GM19099 (cell line): ENCODE results near the gene ATRNL1.

Source experiments
- POLR2A ChIP-seq: IDR thresholded peaks from 3 replicates; pipeline ENCODE4 v1.6.1; 2011; ENCODE audit warnings: low read depth; ENCODE audit not compliant: insufficient read length; ENCODE audit errors: extremely low read depth

ATRNL1 gene

GRCh38 chr10:115491526-115492140 is 398.5 kb downstream of the ATRNL1 start:
- no peak for TF ChIP-seq POLR2A

GRCh38 chr10:115503546-115503945 is 410.4 kb downstream of the ATRNL1 start:
- no peak for TF ChIP-seq POLR2A

DNA sequence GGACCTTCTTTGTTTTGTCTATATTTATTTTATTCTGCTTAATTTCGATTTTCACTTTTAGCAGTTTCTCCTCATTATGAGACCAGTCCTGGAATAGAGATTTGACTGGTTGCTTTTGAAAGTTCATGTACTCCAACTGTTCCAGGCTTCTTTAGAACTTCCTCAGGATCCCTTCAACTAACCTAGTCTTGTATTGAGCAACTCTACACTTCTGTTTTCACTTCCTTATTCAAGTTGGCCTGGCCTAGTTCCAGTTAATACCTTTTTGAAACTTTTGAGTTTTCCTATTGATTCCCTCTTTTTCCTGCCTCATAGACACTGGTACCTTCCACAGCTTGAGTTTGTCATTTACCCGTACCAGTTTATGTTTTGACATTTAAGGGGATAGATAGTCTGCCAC is 421.7 kb downstream of the ATRNL1 start:
- TF ChIP-seq POLR2A, result no peak

- TF ChIP-seq POLR2A, result no peak
Measured at GRCh38 chr10:115525141-115525540, 432.0 kb downstream of the ATRNL1 start.

DNA sequence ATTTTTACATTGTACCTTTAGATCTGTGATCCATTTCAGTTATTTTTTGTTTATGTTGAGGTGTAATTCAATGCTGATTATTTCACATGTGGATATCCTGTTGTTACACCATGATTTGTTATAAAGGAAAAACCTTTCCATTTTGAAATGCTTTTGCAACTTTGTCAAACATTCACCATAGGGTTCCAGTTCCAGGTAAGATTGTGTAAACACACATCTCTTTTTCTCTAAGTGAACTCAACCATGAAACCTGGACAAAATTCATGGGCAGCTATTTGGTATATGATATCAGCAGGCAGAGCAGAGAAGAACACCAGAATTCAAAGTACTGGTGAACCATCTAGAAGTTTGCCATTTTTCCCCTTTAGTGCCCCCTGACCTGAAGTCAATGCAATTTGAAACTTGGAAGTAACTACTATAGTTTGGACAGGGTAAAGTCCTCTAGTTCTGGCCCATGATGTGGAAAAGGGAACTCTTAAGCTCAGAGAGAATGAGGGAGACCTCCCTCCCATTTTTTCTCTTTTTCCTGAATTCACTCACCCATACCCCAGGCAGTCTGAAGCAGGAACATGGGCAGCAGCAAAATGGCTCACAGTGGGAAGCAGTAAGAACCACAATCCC is 446.1 kb downstream of the ATRNL1 start:
- TF ChIP-seq POLR2A, result no peak

DNA sequence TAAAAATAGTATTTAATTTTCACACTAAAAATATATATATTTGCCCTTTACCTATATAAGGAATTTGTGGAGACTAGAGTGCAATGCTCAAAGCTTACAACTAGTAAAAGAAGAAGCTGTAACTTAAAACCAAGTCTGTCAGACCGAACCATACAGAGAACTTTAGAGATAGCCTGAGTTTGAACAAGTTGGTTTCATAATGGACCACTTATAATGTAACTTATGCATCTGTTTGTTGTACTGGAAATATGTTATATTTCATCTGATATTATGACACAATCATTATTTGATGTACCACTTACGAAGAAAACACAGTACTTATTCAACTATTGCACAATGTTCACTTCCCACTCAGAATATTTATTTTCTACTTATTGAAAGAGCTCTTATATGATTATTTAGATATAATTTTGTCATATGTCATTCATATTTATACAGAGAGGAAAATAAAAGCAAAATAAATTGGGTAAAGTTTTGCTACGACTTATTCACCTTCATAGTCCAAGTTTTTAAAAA is 462.8 kb downstream of the ATRNL1 start:
- no peak for TF ChIP-seq POLR2A

DNA sequence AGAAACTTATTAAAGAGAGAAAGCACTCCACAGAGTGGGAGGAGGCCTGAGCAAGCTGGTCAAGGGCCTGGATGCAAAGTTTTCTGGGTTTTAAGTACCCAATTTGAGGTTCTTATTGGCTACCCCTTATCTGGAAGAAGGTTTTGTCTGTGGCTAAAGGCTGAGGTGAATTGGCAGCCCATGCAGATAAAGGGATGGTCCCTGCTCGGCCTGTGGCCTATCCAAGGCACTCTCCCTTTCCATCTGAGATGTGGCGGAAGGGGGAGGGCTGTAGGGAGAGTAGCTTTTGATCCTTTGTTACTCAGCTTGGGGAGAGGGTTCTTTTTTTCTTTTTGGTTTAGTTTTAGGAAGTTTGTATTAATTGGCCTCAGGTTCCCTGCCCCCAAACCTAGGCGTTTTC is 465.1 kb downstream of the ATRNL1 start:
- no peak for TF ChIP-seq POLR2A

DNA sequence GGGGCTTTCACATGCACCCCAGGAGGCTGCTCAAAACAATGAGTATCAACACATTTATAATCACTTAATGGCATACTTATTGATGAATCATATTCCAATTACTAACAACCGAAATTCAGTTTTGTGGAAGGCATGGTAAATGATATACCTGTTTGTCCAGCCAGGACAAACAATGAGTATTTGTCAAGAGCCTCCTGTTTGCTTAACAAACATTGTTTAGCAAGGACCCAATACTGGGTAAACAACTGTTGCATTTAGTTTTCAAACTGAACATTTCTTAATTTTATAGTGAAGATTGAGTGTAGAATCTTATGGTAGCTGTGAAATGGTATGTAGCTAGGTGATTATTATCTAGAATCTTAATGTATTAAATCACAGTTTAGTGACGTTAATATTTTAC is 473.7 kb downstream of the ATRNL1 start:
- no peak for TF ChIP-seq POLR2A

DNA sequence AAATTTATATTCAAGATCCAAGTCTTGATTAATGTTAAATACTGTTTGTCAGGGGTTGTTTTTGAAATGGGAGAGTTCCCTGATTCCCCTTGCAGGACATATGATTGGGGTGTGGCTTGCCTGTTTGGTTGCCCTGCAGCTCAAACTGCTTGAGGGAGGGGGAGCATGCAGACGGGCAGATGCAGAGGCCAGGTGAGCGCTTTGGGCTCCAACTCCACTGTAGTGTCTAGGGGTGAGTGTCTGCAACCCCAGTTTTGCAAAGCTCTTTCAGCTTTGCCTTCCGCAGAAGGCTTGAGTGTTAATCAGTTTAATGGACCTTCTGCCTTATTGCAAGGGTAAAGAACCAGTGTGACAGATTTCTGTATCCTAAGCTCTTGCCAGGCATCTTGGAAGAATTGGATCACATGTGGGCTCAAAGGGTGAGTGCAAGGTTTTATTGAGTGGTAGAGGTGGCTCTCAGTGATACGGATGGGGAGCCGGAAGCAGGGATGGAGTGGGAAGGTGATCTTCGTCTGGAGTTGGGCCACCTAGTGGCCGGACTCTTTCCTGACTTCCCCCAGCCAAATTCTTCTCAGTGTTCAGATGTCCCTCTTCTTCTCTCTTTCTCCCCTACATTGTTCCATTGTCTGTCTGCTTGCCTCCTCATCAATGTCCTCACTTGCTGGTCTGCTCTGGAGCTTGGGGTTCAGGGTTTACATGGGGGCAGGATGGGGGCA is 479.7 kb downstream of the ATRNL1 start:
- TF ChIP-seq POLR2A, result no peak

DNA sequence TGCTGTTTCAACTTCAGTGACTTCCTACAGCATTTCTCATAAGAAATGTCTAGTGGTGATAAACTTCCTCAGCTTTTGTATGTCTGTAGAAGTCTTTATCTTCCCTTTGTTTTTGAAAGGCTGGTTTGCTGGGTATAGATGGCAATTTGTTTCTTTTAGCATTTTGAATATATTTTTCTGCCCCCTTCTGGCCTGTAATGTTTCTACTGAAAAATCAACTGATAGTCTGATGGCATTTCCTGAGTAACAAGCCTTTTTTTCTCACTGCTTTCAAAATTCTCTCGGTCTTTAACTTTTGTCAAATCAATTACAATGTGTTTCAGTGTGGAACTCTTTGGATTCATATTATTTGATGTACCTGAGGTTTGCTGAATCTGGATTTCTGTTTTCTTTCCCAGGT is 487.1 kb downstream of the ATRNL1 start:
- no peak for TF ChIP-seq POLR2A

GRCh38 chr10:115593060-115593459 is 499.9 kb downstream of the ATRNL1 start:
- no peak for TF ChIP-seq POLR2A

- TF ChIP-seq POLR2A, result no peak
Measured at GRCh38 chr10:115604627-115605026, 511.5 kb downstream of the ATRNL1 start.

- no peak for TF ChIP-seq POLR2A
Measured at GRCh38 chr10:115606086-115606485, 512.9 kb downstream of the ATRNL1 start.

DNA sequence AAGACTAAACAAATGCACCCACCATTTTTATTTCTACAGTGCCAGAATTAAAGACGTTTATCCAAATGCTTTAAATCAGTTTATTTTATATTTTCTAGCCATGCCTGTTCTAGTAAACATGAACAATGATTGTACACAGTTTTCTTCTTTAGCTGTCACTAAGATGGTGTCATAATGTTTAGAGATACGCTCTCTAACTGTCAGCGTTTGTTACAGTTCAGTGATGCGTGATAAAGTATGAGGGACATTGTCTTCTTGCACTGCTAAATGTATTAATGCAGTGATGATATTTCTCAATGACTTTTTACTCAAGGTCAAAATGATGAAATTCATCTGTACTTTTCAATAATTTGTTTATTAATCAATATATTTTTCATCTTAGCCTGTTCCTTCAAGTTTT is 513.6 kb downstream of the ATRNL1 start:
- no peak for TF ChIP-seq POLR2A

GRCh38 chr10:115624448-115624847 is 531.3 kb downstream of the ATRNL1 start:
- TF ChIP-seq POLR2A, result no peak

DNA sequence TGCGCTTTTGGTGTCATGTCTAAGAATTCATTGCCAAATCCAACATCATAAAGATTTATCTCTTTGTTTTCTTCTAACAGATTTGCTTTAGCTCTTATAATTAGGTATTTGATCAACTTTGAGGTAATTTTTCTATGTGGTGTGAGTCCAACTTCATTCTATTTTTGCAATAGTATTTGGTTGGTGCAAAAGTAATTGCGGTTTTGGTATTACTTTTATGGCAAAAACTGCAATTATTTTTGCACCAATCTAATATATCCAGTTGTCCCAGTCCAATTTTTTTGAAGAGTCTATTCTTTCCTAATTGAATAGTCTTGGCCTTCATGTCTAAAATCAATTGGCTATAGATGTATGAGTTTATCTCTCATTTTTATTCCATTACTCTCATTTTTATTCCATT is 535.5 kb downstream of the ATRNL1 start:
- TF ChIP-seq POLR2A, result no peak
